Stimulated activated CD8-positive, alpha-beta memory T cell treated with anti-CD3 and anti-CD28 coated beads, Interleukin-15, amount 100 ng/mL, for 4 hours (primary cell): ENCODE results near the gene TRIM31.

ENCODE experiments used
- DNase-seq, 2 donors: peaks; one replicate each; pipeline ENCODE4 v3.0.0-alpha.2; 2020; ENCODE audit warnings: low read depth in 2 of 2

The TRIM31 gene

GRCh38 chr6:30113841-30114240, 951 bp upstream of the TRIM31 start:
- no peak for DNase-seq

DNA sequence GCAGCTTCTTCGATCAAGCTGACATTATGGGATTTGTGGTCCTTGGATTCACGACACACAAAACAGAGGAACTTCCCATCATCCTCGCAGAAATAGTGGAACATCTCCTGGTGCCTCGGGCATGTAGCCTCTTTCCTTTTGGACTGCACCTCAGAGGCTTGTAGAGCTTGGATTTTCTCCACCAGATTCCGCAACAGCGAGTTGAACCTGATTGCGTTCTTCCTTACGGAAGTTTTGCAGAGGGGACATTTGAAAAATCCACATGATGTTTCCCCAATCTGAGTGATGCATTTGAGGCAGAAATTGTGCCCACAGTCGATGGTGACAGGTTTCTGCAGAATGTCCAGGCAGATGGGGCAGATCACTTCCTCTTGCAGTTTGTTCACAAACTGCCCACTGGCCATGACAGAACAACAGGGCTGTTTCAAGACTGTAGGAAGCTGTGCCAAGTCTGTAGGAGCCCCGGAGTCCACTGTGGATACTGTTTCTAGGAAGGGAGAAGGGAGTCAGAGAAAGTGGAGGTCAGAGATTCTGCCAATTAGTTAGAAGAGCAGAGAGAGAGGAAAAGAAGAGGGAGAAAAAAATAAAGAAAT, 392 bp downstream of the TRIM31 start:
- no peak for DNase-seq

DNA sequence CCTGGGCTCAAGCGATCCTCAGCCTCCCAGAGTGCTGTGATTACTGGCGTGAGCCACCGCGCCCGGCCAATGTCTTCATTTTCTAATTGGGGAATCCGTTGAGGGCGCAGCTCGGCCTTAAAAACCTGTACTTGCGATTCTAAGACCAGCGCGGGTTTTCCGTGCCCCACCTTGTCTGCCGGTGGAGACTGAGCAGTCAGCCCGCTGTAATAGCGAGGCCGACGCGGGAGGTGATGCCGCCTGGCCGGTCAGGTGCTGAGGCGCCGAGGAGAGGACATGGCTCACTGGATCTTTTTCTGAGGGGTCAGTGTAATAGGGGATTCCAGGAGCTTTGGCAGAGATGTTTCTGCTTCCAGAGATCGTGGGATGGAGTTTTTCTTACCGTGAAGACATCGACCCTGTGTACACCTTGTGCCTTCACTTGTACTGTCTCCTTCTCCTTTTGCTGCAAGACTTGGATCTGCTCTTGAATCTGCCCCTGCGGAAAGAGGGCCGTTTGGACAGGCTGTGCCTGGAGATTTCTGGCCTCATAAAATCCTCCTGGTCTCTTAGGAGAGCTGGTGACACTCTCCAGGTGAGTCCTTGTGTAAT, 1.5 kb downstream of the TRIM31 start:
- DNase-seq: no peak

DNA sequence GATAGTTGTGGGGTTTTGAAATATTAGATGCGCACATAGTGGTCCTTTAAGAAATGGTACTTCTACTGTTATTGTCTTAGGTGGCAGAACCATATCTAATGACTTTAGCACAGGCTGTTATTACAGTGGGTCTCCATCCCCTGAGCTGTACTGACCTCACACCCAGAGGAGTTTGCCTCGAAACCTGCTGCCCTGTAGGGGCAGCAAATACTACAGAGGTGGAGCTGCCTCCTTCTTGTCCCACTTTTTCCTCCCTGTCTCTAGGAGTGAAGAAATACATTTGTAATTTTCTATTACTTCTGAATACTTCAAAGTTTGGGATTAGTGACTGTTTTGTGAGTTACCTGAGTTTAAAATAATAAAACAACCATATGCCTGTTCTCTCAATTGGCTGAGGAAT, 8.2 kb downstream of the TRIM31 start:
- DNase-seq: no peak

GRCh38 chr6:30103872-30104179, 9.1 kb downstream of the TRIM31 start:
- DNase-seq: no peak

DNA sequence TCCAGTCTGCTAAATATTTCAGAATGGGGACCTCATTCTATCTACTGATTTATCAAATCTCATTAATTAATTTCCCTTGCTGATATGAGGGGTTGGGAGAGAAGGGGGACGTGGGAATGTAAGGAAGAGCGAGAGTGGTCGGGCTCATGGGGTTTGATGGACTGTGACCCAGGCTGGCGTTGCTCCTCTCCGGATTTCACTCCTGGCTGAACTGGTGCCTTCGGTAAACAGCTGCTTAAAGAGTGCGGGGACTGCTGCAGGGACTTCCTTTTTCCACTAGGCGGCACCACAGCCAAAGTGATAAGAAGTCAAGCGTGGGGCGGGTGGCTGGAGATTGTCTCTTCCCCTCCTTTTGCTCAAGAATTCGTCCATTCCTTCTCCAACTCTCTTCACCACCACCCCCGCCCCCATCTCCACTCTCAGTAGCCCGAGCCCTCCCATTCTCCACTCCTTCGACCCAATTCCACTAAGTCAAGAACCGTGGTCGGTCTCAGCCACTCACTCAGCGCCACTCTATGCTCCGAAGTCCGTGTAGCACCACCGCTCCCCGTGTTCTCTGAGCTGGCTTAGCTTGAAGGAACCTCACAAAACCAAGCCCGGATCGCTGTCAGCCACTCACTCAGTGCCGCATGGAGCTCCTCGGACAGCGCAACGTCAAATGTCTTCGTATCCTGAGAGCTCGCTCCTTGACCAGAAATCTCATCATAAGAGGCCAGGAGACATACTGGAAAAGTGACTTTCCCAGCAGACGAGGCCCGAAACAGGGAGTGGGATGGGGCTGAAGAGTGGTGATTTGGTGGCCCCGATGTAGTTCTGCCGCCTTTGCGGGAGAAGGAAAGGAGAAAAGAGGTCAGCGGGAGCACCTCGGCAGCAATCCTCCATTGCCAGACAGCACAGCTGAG, 9.7 kb downstream of the TRIM31 start:
- DNase-seq: peak; percentile 57 to 71

DNA sequence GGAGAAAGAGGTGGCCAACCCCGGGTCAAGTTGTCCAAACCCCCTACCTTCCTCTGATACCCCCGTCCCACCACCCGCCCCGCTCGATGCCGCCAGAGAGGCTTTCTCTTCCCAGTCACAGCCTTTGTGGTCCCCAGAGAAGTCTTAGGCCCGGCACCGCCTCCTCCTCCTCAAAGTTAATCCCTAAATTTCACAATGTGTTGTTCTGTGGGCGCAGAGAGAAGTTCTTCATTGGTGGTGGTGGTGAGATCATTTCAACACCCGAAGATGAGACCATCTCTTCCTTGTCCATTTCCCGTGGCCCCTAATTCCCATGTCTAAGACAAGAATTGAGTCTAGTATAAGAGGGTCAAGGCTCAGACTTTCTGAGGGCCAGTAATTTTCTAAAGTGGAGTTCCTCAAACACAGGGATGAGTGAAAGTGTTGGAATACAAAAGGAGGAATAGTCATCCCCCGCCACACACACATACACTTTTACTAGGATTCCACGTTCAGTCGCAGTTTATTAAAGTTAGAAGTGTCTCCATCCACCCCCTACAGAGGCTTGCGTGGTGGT, 10.4 kb downstream of the TRIM31 start:
- no peak for DNase-seq

- DNase-seq: peak; percentile 24 to 35
These were observed 11.2 kb downstream of the TRIM31 start for GRCh38 chr6:30101444-30102413.

DNA sequence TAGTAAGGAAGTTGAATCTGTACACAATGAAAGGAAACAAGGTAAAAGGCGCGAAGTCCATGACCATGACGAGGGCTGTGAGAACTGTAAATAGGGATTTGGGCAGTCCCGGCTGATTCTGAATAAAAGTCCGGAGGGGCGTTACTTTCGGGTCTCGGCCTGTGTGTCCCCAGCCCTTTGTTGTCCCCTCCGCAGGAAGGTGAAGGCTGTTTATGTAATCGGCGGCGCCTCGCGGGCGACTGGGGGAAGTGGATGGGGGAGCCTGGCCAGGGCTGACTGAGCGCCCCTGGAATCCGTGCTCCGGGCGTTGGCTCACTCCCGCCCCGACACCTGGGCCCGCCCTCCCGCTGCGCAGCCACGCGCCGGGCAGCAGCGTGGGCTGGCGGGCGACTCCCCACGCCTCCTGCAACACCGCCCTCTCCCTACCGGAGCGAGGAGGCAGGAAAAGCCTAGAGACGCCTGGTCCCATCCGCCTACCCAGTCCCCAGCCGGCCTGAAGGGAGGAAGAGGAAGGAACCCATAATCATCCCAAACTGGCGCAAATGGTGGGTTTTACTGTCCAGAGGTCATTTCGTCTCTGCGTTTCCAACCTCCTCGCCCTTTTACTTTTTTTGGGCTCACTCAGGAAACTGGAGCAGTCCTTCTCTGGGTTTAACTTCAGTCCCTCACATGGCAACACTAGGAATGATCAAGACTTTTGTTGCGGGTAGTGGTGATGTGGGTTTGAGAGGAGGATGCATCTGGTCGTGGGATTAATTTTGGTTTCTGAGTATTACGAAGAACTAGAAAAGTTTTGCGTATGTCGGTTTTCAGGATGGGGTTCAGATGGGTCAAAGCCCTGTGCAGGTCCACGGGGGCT, 12.1 kb downstream of the TRIM31 start:
- no peak for DNase-seq

GRCh38 chr6:30100154-30100553, 12.7 kb downstream of the TRIM31 start:
- DNase-seq: no peak

GRCh38 chr6:30097902-30098768, 14.8 kb downstream of the TRIM31 start:
- no peak for DNase-seq

DNA sequence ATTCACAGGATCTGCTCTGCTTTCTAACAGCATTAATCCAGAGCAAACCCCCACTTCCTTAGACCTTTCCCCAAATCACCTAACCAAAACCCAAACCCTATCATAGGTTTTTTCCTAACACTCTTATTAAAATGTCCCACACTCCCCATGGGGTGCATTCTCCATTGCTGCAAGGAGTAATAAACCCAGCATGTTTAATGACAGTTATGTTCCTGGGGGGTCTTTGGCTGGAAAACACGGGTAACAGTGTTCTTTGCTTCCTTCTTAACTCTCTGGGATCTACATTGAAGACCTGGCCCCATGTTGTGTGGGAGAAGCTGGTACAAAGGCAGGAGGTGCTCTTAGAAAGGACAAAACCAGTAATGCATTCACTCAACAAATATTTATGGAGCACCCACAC, 16.1 kb downstream of the TRIM31 start:
- DNase-seq: no peak

GRCh38 chr6:30093951-30094661, 18.8 kb downstream of the TRIM31 start:
- no peak for DNase-seq

GRCh38 chr6:30092852-30093543, 19.9 kb downstream of the TRIM31 start:
- no peak for DNase-seq

DNA sequence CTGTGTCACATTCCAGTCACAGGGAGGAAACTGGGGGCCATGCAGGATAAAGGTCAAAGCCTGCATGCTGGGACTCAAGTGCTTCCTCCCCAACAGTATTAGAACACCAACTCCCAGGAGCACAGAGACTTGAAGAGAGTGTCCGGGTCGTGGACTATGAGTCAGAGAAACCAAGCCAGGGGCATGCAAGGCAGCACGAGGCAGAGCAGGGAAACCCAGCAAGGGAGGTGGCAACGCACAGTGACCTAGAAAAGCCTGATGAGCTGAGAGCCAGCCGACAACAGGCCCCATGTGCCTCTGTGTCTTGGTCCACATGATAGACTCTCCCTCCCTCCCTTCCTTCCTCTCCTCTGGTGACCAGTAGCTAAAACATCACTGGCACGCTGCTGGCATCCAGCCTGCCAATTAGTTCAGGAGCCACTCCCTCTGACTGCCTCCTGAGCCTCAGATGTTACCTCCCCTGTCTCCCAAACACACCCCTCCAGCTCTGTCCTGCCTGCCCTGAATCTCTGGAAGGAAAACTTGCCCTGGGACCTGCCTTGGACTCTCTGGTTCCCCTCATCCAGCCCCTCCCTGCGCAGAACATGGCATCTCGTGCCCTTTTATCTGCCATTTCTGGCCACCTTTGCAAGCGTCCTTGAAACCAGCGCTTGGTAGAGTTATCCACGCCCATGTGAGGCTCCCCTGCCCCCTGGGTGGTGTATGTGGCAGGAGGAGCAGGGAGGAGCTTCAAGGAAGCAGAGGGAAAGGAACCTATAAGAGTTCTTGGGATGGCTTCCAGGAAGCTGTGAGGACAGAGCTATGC, 21.1 kb downstream of the TRIM31 start:
- no peak for DNase-seq

GRCh38 chr6:30087876-30088275, 25.0 kb downstream of the TRIM31 start:
- no peak for DNase-seq

DNA sequence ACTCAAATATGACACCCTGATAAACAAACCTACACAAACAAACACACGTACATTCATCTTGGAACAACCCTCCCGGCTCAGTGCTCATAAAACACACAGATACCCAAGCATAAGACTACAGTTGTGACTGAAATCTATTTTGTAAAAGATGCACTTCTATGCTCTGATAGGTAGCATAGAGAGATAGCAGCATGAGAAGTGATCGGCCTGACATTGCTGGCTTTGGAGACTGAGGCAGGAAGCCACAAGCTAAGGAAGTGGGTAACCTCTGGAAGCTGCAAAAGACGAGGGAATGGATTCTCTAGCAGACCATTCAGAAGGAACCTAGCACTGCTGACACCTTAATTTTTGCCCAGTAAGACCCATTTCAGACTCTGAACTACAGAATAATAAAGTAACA, 35.7 kb downstream of the TRIM31 start:
- no peak for DNase-seq
